Activated naive CD8-positive, alpha-beta T cell treated with anti-CD3 and anti-CD28 coated beads, Interleukin-2, amount 50 U/mL, for 24 hours (primary cell): Measurements from ENCODE around the gene DPPA5.
"Not testable (repeated sequence)": the region's sequence is repeated elsewhere in the genome, so short reads cannot be mapped to it uniquely, and the experiment has no call there.

ENCODE experiments used
- ATAC-seq: fragments of 150-1000 bp; cut with Tn5 transposase; one replicate; pipeline ENCODE4 v1.10.0; 2021
- DNase-seq: peaks from one replicate; pipeline ENCODE4 v3.0.0; 2021
- H3K27ac Mint-ChIP-seq: one replicate; pipeline ENCODE4 v1.8.0; 2021; ENCODE audit warnings: mild to moderate bottlenecking, mixed read lengths
- H3K27me3 Mint-ChIP-seq: one replicate; pipeline ENCODE4 v1.8.0; 2021; ENCODE audit warnings: mixed read lengths
- H3K36me3 Mint-ChIP-seq: one replicate; pipeline ENCODE4 v1.8.0; 2021; ENCODE audit warnings: low read depth, mixed read lengths
- H3K4me1 Mint-ChIP-seq: one replicate; pipeline ENCODE4 v1.8.0; 2021; ENCODE audit warnings: mixed read lengths
- H3K4me3 Mint-ChIP-seq: one replicate; pipeline ENCODE4 v1.8.0; 2021; ENCODE audit warnings: mild to moderate bottlenecking, moderate library complexity, mixed read lengths
- H3K9me3 Mint-ChIP-seq: one replicate; pipeline ENCODE4 v1.8.0; 2021; ENCODE audit warnings: mixed read lengths

Gene DPPA5, protein sequence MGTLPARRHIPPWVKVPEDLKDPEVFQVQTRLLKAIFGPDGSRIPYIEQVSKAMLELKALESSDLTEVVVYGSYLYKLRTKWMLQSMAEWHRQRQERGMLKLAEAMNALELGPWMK

DNA sequence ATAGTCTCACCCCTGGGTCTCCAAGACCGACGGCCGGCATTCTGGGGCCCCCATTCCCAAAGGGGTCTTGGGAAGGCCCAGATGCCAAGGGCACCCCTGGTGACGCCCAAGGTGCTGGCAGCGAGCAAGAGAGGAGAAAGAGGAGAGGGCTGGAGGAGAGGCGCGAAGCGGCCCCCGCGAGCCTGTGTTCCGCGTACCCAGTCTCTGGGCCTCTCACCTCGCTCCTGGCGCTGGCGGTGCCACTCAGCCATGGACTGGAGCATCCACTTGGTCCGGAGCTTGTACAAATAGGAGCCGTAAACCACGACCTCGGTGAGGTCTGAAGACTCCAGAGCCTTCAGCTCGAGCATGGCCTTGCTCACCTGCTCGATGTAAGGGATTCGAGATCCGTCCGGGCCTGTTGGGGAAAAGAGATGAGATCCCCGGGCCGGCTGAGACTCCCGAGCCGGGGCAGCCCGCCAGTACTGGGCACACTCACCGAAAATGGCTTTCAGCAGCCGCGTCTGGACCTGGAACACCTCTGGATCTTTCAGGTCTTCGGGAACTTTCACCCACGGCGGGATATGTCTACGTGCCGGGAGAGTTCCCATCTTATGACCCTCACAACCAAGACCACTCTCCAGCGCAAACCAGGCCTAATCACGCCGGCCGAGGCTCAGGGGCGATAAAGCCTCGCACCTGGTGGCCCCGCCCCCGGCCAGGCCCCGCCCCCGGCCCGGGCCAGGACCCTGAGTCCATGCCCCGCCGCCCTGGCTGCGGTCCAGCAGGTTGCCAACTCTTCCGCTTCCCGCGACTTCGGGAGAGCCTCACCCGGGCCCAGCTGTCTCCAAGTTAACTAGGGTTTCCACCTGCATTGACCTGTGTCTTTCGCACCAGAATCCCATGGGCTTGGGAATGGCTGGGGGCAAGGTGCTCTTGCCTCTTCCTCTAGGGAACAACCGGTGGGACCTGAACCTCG, at the start of gene DPPA5:
DPPA5 (minus strand) TSS at position 641 of the 958 bp plus-strand sequence; CDS start at position 590, 51 bp downstream.
- DNase-seq, result no peak
- H3K27ac Mint-ChIP-seq, result no peak within 1 kb of the TSS
- H3K36me3 Mint-ChIP-seq, result no peaks in the 10 kb centered on the region
- peaks cover 13% of the 10 kb centered on the region for H3K27me3 Mint-ChIP-seq
- H3K4me1 Mint-ChIP-seq, result no peaks in the 10 kb centered on the region
- no peak for ATAC-seq
- no peaks in the 10 kb centered on the region for H3K9me3 Mint-ChIP-seq
- H3K4me3 Mint-ChIP-seq, result no peak within 1 kb of the TSS

DNA sequence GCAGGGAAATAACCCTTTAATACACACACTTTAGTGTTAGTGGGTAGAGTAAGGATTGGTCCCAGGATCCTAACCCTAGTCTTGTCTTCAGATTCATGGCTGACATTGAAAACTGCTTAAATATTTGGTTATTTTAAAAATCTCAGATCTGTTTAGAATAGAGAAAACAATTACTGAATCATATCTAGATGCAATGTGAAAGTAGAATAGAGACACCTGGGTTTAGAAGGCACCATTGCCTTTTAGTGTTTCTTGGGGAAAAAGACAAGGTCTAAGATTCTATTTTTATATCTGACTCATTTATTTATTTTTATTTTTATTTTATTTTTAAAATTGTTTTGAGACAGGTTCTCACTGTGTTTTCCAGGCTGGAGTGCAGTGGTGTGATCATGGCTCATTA, 46.6 kb upstream of the DPPA5 start:
- Mint-ChIP-seq H3K4me1 (no peaks in the 10 kb centered on the region), H3K36me3 (no peaks in the 10 kb centered on the region), H3K27me3 (no peaks in the 10 kb centered on the region), H3K27ac (no peak overlapping the region), H3K4me3 (no peak overlapping the region), H3K9me3 (no peaks in the 10 kb centered on the region)
- no peak for ATAC-seq
- no peak for DNase-seq

DNA sequence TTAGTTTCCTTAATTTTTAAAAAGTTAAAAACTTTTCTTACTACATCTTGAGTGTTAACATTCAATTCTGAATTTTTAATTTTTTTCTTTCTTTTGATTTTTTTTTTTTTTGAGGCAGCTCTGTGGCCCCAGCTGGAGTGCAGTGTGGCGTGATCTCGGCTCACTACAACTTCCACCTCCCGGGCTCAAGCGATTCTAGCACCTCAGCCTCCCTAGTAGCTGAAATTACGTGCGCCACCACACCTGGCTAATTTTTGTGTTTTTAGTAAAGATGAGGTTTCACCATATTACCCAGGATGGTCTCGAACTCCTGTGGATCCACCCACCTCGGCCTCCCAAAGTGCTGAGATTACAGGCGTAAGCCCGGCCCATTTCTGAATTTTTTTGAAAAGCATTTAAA, 41.8 kb upstream of the DPPA5 start:
- Mint-ChIP-seq H3K27ac (no peak overlapping the region), H3K36me3 (no peaks in the 10 kb centered on the region), H3K9me3 (no peaks in the 10 kb centered on the region), H3K4me1 (peaks cover 14% of the 10 kb centered on the region), H3K27me3 (peaks cover 2% of the 10 kb centered on the region), H3K4me3 (no peak overlapping the region)
- no peak for DNase-seq
- ATAC-seq, result no peak

GRCh38 chr6:73394577-73395354, 40.7 kb upstream of the DPPA5 start, which contains the start of gene DDX43:
Gene DDX43 (plus strand): TSS chr6:73394828. CDS start chr6:73394906, 78 bp downstream.
- Mint-ChIP-seq H3K9me3 (no peaks in the 10 kb centered on the region), H3K4me3 (peak within 1 kb of the TSS; percentile 61), H3K4me1 (peaks cover 14% of the 10 kb centered on the region), H3K27me3 (peaks cover 2% of the 10 kb centered on the region), H3K36me3 (no peaks in the 10 kb centered on the region), H3K27ac (peak within 1 kb of the TSS; percentile 72)
- ATAC-seq, result peak; percentile 50
- peak; percentile 34 for DNase-seq

GRCh38 chr6:73393278-73393677, 39.2 kb upstream of the DPPA5 start:
- no peak overlapping the region for H3K4me3 Mint-ChIP-seq
- H3K27ac Mint-ChIP-seq, result peak overlapping the region; percentile 64

GRCh38 chr6:73392188-73392587, 38.1 kb upstream of the DPPA5 start:
- not testable (repeated sequence) for DNase-seq, ATAC-seq, H3K9me3 Mint-ChIP-seq, H3K27me3 Mint-ChIP-seq, H3K27ac Mint-ChIP-seq, H3K4me3 Mint-ChIP-seq, H3K36me3 Mint-ChIP-seq
- H3K4me1 Mint-ChIP-seq, result peaks cover 21% of the 10 kb centered on the region

More at GRCh38 chr6:73393278-73393677, 39.2 kb upstream of the DPPA5 start:
- H3K4me1 Mint-ChIP-seq, result peaks cover 21% of the 10 kb centered on the region
- ATAC-seq, result no peak
- peaks cover 2% of the 10 kb centered on the region for H3K27me3 Mint-ChIP-seq
- no peaks in the 10 kb centered on the region for H3K36me3 Mint-ChIP-seq
- no peak for DNase-seq
- H3K9me3 Mint-ChIP-seq, result no peaks in the 10 kb centered on the region

GRCh38 chr6:73391675-73392074, 37.6 kb upstream of the DPPA5 start:
- no peaks in the 10 kb centered on the region for H3K9me3 Mint-ChIP-seq
- H3K4me3 Mint-ChIP-seq, result no peak overlapping the region
- peaks cover 21% of the 10 kb centered on the region for H3K4me1 Mint-ChIP-seq
- ATAC-seq, result no peak
- no peak for DNase-seq
- H3K36me3 Mint-ChIP-seq, result no peaks in the 10 kb centered on the region
- H3K27me3 Mint-ChIP-seq, result peaks cover 7% of the 10 kb centered on the region
- no peak overlapping the region for H3K27ac Mint-ChIP-seq

- ATAC-seq, result no peak
- Mint-ChIP-seq H3K4me1 (peaks cover 20% of the 10 kb centered on the region), H3K27me3 (peaks cover 7% of the 10 kb centered on the region), H3K9me3 (no peaks in the 10 kb centered on the region), H3K36me3 (no peaks in the 10 kb centered on the region), H3K27ac (no peak overlapping the region), H3K4me3 (no peak overlapping the region)
- DNase-seq, result no peak
Observed at GRCh38 chr6:73389854-73390253, 35.8 kb upstream of the DPPA5 start.

DNA sequence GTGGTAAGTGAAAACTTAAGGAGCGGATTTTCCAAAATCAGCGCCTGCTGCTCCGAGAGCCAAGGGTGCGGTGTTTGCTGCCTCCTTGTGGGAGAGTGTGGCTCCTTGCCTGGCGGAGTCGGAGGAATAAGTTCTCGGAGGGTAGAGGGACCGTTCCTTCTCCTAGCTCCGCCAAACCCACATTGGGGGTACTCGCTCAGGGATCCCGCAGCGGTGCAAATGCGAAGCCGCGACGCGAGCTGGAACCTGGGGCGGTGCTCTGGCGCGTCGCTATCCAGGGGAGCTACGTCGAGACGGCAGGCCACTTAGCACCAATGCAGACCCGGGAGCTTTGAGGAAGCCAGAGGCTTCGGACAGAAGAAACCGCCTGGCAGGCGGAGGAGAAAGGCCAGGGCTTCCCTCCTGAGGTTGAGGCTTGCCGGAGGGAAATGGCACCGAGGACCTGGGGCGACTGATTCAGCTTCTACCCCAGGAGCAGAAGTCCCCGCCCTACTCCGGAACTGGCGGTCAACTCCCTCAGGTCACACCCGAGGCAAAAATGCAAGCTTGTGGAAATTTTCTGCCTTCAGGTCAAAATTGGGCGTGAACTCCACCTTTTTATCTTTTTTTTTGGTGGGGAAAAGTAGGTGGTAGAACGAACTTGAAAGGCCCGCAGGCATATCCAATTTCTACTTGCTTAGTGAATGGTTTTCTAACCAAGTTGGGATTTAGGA, 34.9 kb upstream of the DPPA5 start:
- H3K36me3 Mint-ChIP-seq, result no peaks in the 10 kb centered on the region
- DNase-seq (peak; percentile 69), ATAC-seq (peak; percentile 94)

DNA sequence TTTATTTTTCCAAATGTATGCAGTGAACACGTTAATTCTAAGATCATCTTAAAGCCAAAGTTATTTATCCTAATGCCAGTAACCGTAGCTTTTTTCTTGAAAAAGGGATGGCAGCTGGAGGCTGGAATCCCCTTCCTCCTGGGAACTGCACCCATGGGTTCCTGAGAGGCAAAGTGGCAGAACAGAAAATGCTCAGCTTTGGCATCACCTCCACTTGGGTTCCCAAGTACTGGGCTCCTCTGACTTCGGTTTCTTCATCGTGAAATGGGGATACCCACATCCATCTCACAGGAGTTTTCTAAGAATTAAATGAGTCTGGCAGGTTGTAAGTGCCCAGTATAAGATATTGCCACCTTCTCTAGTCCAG, 34.3 kb upstream of the DPPA5 start:
- no peaks in the 10 kb centered on the region for H3K36me3 Mint-ChIP-seq
- no peak for ATAC-seq
- peak overlapping the region; percentile 54 for H3K27ac Mint-ChIP-seq
- peaks cover 7% of the 10 kb centered on the region for H3K27me3 Mint-ChIP-seq
- no peak for DNase-seq
- no peaks in the 10 kb centered on the region for H3K9me3 Mint-ChIP-seq
- peaks cover 18% of the 10 kb centered on the region for H3K4me1 Mint-ChIP-seq
- peak overlapping the region; percentile 78 for H3K4me3 Mint-ChIP-seq

More for the DNA sequence above, 34.9 kb upstream of the DPPA5 start:
- H3K9me3 Mint-ChIP-seq, result no peaks in the 10 kb centered on the region
- H3K27ac Mint-ChIP-seq, result peak overlapping the region; percentile 54
- H3K27me3 Mint-ChIP-seq, result peaks cover 7% of the 10 kb centered on the region
- H3K4me1 Mint-ChIP-seq, result peaks cover 18% of the 10 kb centered on the region
- peak overlapping the region; percentile 78 for H3K4me3 Mint-ChIP-seq

GRCh38 chr6:73382462-73383113, 28.5 kb upstream of the DPPA5 start:
- ATAC-seq, result no peak
- H3K27ac Mint-ChIP-seq, result no peak overlapping the region
- H3K27me3 Mint-ChIP-seq, result no peaks in the 10 kb centered on the region
- no peaks in the 10 kb centered on the region for H3K36me3 Mint-ChIP-seq
- no peak overlapping the region for H3K4me3 Mint-ChIP-seq
- H3K9me3 Mint-ChIP-seq, result no peaks in the 10 kb centered on the region
- no peaks in the 10 kb centered on the region for H3K4me1 Mint-ChIP-seq
- DNase-seq, result no peak

DNA sequence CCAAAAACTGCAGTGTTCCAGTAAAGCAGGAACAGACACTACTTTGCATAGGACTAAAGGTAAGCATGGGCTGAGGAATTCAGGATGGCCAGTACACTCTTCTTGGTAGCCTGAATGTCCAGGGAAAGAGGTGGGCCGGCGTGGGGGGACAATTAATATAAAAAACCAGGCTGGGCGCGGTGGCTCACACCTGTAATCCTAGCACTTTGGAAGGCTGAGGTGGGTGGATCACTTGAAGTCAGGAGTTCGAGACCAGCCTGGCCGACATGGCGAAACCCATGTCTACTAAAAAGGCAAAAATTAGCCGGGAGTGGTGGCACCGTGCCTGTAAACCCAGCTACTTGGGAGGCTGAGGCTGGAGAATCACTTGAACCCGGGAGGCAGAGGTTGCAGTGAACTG, 27.5 kb upstream of the DPPA5 start:
- ATAC-seq, H3K4me1 Mint-ChIP-seq: not testable (repeated sequence)

DNA sequence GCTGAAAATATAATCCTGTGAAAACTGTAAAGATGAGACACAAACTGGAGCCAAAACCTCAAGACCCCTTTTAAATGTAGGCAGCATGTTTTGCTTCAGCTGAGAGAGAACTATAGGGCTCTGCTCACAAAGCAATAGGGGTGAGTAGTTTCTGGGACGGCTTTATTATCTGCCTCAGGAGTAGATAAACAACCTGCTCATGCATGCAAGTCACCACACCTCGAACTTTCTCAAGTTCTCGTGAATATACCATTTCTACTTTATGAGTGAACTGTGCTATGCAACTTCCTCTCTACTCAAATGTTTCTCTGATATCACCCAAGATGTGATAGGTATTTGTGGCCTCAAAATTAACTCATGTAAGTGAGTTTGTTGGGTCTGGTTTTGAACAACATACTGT, 23.1 kb upstream of the DPPA5 start:
- peaks cover 3% of the 10 kb centered on the region for H3K9me3 Mint-ChIP-seq
- no peak overlapping the region for H3K4me3 Mint-ChIP-seq
- no peak for ATAC-seq
- H3K36me3 Mint-ChIP-seq, result no peaks in the 10 kb centered on the region
- no peaks in the 10 kb centered on the region for H3K27me3 Mint-ChIP-seq
- no peak overlapping the region for H3K27ac Mint-ChIP-seq
- no peaks in the 10 kb centered on the region for H3K4me1 Mint-ChIP-seq
- DNase-seq, result no peak

More for the DNA sequence above, 27.5 kb upstream of the DPPA5 start:
- not testable (repeated sequence) for H3K27ac Mint-ChIP-seq, DNase-seq, H3K27me3 Mint-ChIP-seq, H3K4me3 Mint-ChIP-seq, H3K36me3 Mint-ChIP-seq, H3K9me3 Mint-ChIP-seq

- H3K9me3 Mint-ChIP-seq, result peaks cover 4% of the 10 kb centered on the region
- ATAC-seq (no peak), DNase-seq (no peak)
- no peaks in the 10 kb centered on the region for H3K4me1 Mint-ChIP-seq
- no peaks in the 10 kb centered on the region for H3K36me3 Mint-ChIP-seq
- no peak overlapping the region for H3K27ac Mint-ChIP-seq
- H3K4me3 Mint-ChIP-seq, result no peak overlapping the region
- no peaks in the 10 kb centered on the region for H3K27me3 Mint-ChIP-seq
Observed at GRCh38 chr6:73375216-73375615, 21.1 kb upstream of the DPPA5 start.
